Stimulated activated CD8-positive, alpha-beta memory T cell treated with anti-CD3 and anti-CD28 coated beads, Interleukin-15, amount 100 ng/mL, for 4 hours (primary cell): ENCODE results near the gene MT1B.

ENCODE experiments used
- DNase-seq, 2 donors: peaks; one replicate each; pipeline ENCODE4 v3.0.0-alpha.2; 2020; ENCODE audit warnings: low read depth in 2 of 2

MT1B gene

GRCh38 chr16:56651586-56651985, at the start of gene MT1B:
TSS of gene MT1B (plus strand) at chr16:56651886. CDS start at chr16:56651954, 68 bp downstream.
- DNase-seq, result no peak

- no peak for DNase-seq
These were observed 48.1 kb upstream of the MT1B start for GRCh38 chr16:56603589-56603988.

GRCh38 chr16:56604966-56605365, 46.7 kb upstream of the MT1B start:
- DNase-seq, result no peak

DNA sequence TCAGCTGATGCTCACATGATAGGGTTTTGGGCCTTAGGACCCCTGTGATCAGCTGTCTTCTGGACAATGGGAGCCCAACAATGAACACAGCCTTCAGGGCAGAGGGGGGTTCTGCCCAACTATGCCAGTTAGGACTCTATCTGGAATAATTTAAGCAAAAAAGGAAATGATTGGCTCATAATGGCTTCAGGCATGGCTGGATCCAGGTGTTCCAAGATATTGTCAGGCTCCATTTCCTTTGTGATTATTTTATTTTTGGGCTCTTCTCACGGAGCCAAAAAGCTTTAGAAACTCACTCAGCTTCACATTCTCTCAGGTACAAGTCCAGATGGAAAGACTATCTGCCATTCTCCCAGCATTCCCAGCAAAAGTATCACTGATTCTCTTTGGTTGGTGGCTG, 46.2 kb upstream of the MT1B start:
- DNase-seq, result no peak

DNA sequence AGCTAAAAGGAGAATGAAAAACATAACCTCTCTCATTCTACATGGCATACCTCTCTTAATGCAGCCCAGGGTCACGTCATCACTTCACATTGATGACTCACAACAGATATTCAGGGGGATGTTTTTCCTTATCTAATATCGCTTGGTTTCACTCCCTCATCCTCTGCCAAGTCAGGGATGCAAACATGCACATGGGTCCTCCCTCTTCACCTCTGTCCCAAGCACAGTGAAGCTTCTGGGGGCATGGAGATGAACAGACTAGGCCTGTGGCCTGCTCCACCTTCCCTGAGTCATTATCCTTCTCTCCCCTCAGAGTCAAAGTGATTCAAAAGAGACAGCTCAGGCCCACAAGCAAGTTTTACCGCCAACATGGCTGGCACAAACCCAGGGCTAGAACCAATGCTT, 45.6 kb upstream of the MT1B start:
- DNase-seq, result no peak

DNA sequence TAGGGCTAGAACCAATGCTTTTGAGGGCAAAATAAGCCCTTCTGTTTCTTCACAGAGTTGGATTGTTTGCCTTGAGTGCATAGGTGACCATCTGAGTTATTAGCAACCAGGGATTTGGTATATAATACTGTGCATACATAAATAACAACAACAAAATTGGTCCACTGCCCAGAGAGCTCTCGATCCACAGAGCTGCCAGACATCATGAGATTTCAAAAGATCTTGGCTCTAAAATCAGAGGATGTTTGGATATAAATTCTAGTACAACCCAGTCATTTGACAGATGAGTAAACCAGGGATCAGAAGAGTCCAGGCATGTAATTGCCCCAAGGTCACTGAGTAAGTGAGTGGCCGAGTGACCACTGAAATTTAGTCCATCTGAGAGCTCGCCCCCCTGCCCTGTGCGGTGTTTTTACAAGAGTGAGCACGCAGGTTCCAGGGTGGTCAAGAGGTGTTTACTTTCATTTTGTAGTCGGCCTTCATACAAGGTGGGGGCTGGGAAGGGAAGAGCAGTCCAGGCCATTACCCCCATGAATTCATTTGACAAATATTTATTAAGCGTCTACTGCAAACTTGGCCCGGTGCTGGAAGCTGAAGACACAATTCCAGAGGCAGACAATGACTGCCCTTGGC, 45.1 kb upstream of the MT1B start:
- no peak for DNase-seq

GRCh38 chr16:56607109-56607618, 44.5 kb upstream of the MT1B start:
- no peak for DNase-seq

GRCh38 chr16:56607675-56608042, 44.0 kb upstream of the MT1B start:
- DNase-seq, result no peak

DNA sequence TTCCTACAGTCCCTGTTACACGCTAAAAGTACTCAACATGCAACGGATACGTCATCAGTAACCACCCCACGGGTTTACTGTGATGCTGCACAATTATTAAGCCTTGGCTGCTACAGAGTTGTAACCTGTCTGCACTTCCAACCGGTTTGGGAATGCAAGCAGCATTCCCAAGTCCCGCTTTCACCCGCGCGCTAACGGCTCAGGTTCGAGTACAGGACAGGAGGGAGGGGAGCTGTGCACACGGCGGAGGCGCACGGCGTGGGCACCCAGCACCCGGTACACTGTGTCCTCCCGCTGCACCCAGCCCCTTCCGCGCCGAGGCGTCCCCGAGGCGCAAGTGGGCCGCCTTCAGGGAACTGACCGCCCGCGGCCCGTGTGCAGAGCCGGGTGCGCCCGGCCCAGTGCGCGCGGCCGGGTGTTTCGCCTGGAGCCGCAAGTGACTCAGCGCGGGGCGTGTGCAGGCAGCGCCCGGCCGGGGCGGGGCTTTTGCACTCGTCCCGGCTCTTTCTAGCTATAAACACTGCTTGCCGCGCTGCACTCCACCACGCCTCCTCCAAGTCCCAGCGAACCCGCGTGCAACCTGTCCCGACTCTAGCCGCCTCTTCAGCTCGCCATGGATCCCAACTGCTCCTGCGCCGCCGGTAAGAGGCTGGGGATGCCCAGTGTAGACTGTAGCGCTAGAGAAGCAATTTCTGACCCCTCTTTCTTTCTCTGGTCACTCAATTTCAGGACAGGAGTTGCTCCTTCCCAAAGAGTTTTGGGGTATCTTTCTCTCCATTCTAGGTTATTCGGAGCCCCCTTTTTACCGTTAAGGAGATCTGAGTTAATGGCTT, 43.4 kb upstream of the MT1B start, which contains the start of gene MT2A:
Gene MT2A (plus strand): TSS at position 542 of the 833 bp plus-strand sequence. CDS start 72 bp downstream, at position 614.
- DNase-seq, result peak; percentile 70

DNA sequence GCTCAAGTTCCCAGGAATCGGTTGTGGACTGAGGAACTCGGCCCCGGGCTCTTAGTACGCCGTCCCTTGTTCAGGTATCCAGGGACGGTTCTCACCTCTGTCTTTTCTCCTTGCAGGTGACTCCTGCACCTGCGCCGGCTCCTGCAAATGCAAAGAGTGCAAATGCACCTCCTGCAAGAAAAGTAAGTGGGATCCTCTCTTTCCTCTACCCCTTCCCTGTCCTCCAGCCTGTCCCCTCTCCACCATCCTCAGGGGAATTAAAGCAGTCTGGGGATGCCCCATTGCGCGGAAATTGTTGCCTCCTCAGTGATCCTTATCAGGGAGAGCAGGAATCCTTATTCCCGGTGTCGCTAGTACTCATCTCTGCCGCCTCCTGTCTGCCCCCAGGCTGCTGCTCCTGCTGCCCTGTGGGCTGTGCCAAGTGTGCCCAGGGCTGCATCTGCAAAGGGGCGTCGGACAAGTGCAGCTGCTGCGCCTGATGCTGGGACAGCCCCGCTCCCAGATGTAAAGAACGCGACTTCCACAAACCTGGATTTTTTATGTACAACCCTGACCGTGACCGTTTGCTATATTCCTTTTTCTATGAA, 42.7 kb upstream of the MT1B start:
- no peak for DNase-seq

- DNase-seq, result peak in 1 of 2 donors; percentile 62
These were observed 42.2 kb upstream of the MT1B start for GRCh38 chr16:56609463-56609921.

DNA sequence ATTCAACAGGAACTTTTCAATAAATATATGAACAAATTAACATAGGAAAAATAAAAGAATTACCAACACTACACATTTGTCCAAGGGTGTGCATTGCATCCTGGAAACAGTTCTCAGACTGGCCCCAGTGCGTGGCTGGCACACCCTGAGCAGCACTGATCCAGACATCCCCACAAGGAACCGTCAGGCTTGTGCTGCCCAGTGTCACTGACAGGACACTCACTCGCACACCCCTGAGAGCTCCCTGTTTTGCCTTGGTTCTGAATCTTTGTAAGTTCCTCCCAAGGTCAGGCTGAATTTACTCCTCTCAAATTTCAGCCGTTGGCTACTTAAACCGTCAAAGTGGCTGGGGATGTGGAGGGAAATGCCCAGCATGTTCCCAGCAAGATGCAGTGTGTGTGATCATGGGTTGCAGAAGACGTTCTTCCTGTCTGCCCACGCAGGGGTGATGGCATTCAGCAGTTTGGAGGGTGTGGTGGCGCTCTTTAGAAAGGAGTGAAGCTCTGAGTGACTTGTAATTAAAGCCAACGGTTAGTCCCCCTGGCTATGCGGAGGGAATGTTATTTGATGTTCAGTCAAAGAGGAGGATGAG, 41.6 kb upstream of the MT1B start:
- DNase-seq, result peak; percentile 38 to 74

- no peak for DNase-seq
These were observed 41.0 kb upstream of the MT1B start for GRCh38 chr16:56610609-56611111.

GRCh38 chr16:56611281-56611833, 40.3 kb upstream of the MT1B start:
- DNase-seq, result no peak

DNA sequence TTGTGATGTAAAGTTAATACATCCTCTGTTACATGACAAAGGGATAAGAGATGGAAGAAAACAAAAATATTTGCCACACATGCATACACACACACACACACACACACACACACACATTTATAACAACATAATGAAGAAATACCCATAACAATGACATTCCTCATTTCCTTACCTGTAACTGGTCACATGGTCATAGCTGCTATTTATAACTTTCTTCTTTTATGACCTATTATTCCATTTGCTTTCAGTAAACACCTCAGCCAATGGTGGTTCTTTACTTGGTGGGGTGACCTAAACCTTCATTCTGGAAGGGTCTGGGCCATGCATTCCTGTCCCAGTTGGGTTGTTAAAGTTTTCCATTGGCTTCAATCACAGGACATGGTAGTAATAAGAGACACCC, 38.0 kb upstream of the MT1B start:
- no peak for DNase-seq

- DNase-seq, result no peak
These were observed 37.1 kb upstream of the MT1B start for GRCh38 chr16:56614549-56614991.

DNA sequence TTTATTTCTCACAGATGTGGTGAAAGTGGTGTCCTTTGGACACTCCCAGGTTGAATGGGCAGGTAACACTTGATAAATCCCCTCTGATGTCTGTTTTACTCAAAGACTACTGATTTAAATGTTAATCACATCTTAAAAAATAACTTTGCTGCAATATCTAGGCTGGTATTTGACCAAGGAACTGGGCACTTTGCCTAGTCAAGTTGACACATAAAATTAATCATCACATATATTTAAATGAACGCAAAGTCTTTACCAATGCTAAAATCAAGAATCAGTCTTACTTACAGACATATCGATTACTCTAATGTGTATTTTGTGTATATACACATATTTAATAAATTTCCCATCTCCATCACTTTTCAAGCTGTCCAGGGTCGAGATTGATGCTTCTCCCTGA, 36.3 kb upstream of the MT1B start:
- DNase-seq, result no peak

DNA sequence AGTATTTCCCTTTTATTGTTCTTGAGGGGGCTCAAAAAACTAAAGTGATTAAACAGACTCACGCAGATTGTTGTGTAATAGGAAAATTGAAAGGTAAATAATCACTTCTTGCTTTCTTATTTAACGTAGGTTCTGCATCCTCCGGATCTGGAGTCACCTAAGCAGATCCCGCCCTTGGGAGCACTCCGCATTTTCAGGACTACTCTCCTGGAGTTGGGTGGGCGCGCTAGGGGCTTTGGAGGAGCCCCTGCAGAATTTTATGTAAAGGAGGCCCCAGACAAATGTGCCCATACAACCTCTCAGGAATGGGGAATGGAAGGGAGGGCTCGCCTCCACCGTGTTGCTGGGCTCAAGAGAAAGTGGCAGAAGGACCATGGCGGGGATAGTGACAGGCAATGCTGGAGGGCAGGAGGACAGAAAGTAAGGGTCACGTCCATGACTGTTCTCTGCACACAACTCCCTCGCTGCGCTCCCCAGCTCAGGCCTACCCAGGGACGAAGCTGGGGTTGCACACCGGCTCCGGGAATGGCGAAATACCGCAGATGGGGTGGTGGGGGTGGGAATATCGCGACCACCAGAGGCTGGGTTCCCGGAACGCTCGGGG, 35.0 kb upstream of the MT1B start:
- no peak for DNase-seq

DNA sequence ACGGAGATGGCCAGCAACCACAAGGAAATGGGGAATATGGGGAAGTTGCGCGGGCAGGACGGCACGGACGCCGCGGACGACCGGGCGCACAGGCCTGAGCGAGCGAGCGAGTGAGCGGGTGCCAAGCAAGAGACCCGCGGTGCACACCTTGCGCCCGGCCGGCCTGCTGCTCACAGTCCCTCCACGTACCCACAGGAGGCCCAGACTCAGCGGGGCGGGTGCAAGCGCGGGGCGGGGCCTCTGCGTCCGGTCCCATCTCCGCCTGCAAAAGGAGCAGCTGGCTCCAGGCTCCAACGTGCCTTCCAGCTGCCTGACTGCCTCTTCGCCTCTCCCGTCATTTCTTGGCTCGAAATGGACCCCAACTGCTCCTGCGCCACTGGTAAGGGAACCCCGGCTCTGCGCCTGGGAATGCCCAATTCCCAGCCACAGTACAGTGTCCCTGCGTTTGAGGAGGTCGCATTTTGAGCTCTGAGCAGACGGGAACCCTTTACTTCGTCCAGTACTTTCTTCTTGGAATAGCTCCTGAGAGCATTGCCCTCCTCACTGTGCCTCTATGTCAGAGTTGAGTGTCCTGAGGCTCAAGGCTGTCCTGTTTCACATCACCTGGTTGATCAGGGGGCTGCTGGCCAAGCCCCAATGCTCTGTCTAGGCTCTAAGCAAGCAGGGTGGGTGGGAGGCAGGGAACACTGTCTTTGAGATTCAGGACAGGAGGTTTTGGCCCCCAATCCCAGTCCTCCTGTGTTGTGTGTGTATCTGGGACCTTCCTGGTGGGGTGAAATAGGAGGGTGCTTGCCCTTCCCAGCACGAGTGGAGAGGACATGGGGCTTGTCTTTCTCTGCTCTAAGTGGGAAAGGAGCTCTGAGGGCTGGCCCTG, 34.2 kb upstream of the MT1B start:
- no peak for DNase-seq

- no peak for DNase-seq
These were observed 33.5 kb upstream of the MT1B start for GRCh38 chr16:56618138-56618537.
